ENCODE measurements around the gene G2E3.

The G2E3 gene

DNA sequence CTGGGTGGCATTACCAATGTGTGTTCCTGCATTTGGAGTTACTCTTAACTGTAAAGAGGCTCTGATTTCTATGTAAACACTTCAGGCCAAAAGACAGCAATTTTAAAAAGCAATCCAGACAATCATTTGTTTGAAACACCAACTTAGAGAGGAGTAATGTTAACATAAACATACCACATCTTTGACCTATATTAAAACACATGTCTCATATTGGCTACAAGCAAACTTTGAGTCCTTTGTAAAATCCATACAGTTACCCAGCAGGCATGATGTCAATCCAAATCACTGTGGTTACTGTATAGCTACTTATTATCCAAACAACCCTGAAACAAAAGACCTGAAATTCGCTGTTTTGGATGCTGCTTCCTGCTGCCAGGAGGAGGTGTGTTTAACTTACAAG is 7.5 kb upstream of the G2E3 start:
- H3K4me3 ChIP-seq (replicated peaks; ENCODE audit: insufficient read depth, low read length), result no peak overlapping the region
- no peak for DNase-seq (ENCODE audit: low read depth in 1 of 2, low spot score in 1 of 2)
- H3K27ac ChIP-seq (replicated peaks), result no peak overlapping the region
- no peaks in the 10 kb centered on the region for H3K27me3 ChIP-seq (ENCODE audit: insufficient read depth, poor library complexity, severe bottlenecking)
- TF ChIP-seq GABPA (IDR thresholded peaks at IDR 0.05; ENCODE audit: low read depth) (no peak), REST (IDR thresholded peaks at IDR 0.05; ENCODE audit: insufficient replicate concordance, low read depth) (no peak), CTCF (IDR thresholded peaks at IDR 0.05; ENCODE audit: insufficient read depth, low read length) (no peak), POLR2AphosphoS5 (IDR thresholded peaks at IDR 0.05; ENCODE audit: low read depth) (no peak), SPI1 (IDR thresholded peaks at IDR 0.05; ENCODE audit: borderline replicate concordance, low read depth) (no peak)

- TF ChIP-seq REST (IDR thresholded peaks at IDR 0.05; ENCODE audit: insufficient replicate concordance, low read depth) (no peak), SPI1 (IDR thresholded peaks at IDR 0.05; ENCODE audit: borderline replicate concordance, low read depth) (no peak), GABPA (IDR thresholded peaks at IDR 0.05; ENCODE audit: low read depth) (no peak), POLR2AphosphoS5 (IDR thresholded peaks at IDR 0.05; ENCODE audit: low read depth) (no peak), CTCF (IDR thresholded peaks at IDR 0.05; ENCODE audit: insufficient read depth, low read length) (no peak)
- no peaks in the 10 kb centered on the region for H3K27me3 ChIP-seq (ENCODE audit: insufficient read depth, poor library complexity, severe bottlenecking)
- H3K4me3 ChIP-seq (replicated peaks; ENCODE audit: insufficient read depth, low read length), result no peak overlapping the region
- no peak for DNase-seq (ENCODE audit: low read depth in 1 of 2, low spot score in 1 of 2)
- H3K27ac ChIP-seq (replicated peaks), result no peak overlapping the region
Measured at GRCh38 chr14:30553311-30553989, 5.5 kb upstream of the G2E3 start.

- no peak overlapping the region for H3K27ac ChIP-seq (replicated peaks)
Measured at GRCh38 chr14:30558362-30558674, 640 bp upstream of the G2E3 start.

More at GRCh38 chr14:30558362-30558674, 640 bp upstream of the G2E3 start:
- H3K27me3 ChIP-seq (ENCODE audit: insufficient read depth, poor library complexity, severe bottlenecking), result no peaks in the 10 kb centered on the region
- DNase-seq (ENCODE audit: low read depth in 1 of 2, low spot score in 1 of 2), result no peak
- TF ChIP-seq SPI1 (IDR thresholded peaks at IDR 0.05; ENCODE audit: borderline replicate concordance, low read depth), result no peak
- no peak for TF ChIP-seq CTCF (IDR thresholded peaks at IDR 0.05; ENCODE audit: insufficient read depth, low read length)
- no peak for TF ChIP-seq REST (IDR thresholded peaks at IDR 0.05; ENCODE audit: insufficient replicate concordance, low read depth)
- no peak for TF ChIP-seq GABPA (IDR thresholded peaks at IDR 0.05; ENCODE audit: low read depth)
- no peak for TF ChIP-seq POLR2AphosphoS5 (IDR thresholded peaks at IDR 0.05; ENCODE audit: low read depth)
- peak overlapping the region; percentile 92 for H3K4me3 ChIP-seq (replicated peaks; ENCODE audit: insufficient read depth, low read length)
